HCT116 (cell line): ENCODE measurements around the gene GFER. TPM values are rescaled to one million over a fixed set of nuclear protein-coding genes. Genes with fewer than 3 reads are reported as not detected.

Experiments used
- ATAC-seq: fragments of 200-7000 bp; cut with Tn5 transposase; 2 replicates; pipeline ENCODE4 v1.9.1; 2020; ENCODE audit warnings: mild to moderate bottlenecking, moderate library complexity
- BruUV-seq: library from RNA; stranded (reverse); fragments of 400-500 nt; replicated peaks from 2 replicates; lab custom pipeline; 2021; lab: Mats Ljungman, UMichigan
- CTCF ChIA-PET: fragments of 300-600 bp; sonication (Branson Sonifier 250); formaldehyde crosslinking; loops from one replicate; lab custom pipeline; 2021; ENCODE audit warnings: antibody characterized with exemption; lab: Charles Lee
- POLR2A ChIA-PET: fragments of 300-600, 350-600 bp; sonication (Branson Sonifier 250); formaldehyde crosslinking; loops from one replicate; lab custom pipeline; 2021; ENCODE audit warnings: antibody characterized with exemption; lab: Charles Lee
- RAD21 ChIA-PET, 2 experiments: fragments of 300-600 bp; sonication (Branson Sonifier 250); formaldehyde crosslinking; loops; one replicate each; lab custom pipeline; 2023; ENCODE audit warnings: low total read pairs in 2 of 2; ENCODE audit not compliant: uncharacterized antibody in 2 of 2, unreplicated experiment in 2 of 2, low non-redundant PET in 1 of 2; lab: Charles Lee
- DNase-seq: peaks from one replicate; pipeline ENCODE4 v3.0.0-alpha.2; 2010; ENCODE audit warnings: low read depth, low spot score
- H2AFZ ChIP-seq: fragments of 200-600 bp; shearing (Covaris generic), sonication (generic); 2 replicates; pipeline ENCODE4 v1.6.1; 2017; ENCODE audit warnings: low read depth, mixed run types, mixed read lengths, antibody characterized with exemption, low read length; ENCODE audit not compliant: poor library complexity, severe bottlenecking
- H3K27ac ChIP-seq: 2 replicates; pipeline ENCODE4 v1.5.1; 2012; ENCODE audit warnings: low read depth, low read length
- H3K27me3 ChIP-seq: fragments of 200-600 bp; sonication (generic); 2 replicates; pipeline ENCODE4 v1.6.1; 2016; ENCODE audit warnings: mixed run types, low read length, mixed read lengths; ENCODE audit not compliant: insufficient read depth
- H3K36me3 ChIP-seq, 2 experiments: fragments of 200-500 bp in 1 of 2; fragments of 200-600 bp in 1 of 2; sonication (Bioruptor generic) in 1 of 2; sonication (generic) in 1 of 2; 2 replicates each; pipeline versions ENCODE4 v1.5.1 to v1.6.1; 2014 to 2016; ENCODE audit warnings: low read length in 2 of 2, inconsistent platforms in 1 of 2, mixed read lengths in 1 of 2, mixed run types in 1 of 2; ENCODE audit not compliant: insufficient read depth in 2 of 2, control insufficient read depth in 1 of 2
- H3K4me1 ChIP-seq, 2 experiments: fragments of 200-600 bp in 1 of 2; sonication (generic) in 1 of 2; 2 replicates each; pipeline versions ENCODE4 v1.5.1 to v1.6.1; 2012 to 2017; ENCODE audit warnings: low read length in 2 of 2, inconsistent platforms in 1 of 2, mild to moderate bottlenecking in 1 of 2, mixed read lengths in 1 of 2, mixed run types in 1 of 2, moderate library complexity in 1 of 2; ENCODE audit not compliant: insufficient read depth in 2 of 2, control insufficient read depth in 1 of 2
- H3K4me2 ChIP-seq: fragments of 200-600 bp; sonication (generic); 2 replicates; pipeline ENCODE4 v1.6.1; 2017; ENCODE audit warnings: mixed run types, low read length, mixed read lengths
- H3K4me3 ChIP-seq, 2 experiments: fragments of 200-600 bp in 1 of 2; sonication (generic) in 1 of 2; replicated peaks in 1 of 2; 2 replicates each; pipeline ENCODE4 v1.5.1; 2011 to 2016; ENCODE audit warnings: low read length in 2 of 2, control low read depth in 1 of 2, low read depth in 1 of 2, mild to moderate bottlenecking in 1 of 2, mixed read lengths in 1 of 2, mixed run types in 1 of 2
- H3K79me2 ChIP-seq: fragments of 200-600 bp; sonication (generic); 2 replicates; pipeline ENCODE4 v1.6.1; 2017; ENCODE audit warnings: mild to moderate bottlenecking, mixed run types, low read length, moderate library complexity, mixed read lengths; ENCODE audit not compliant: insufficient read depth
- H3K9ac ChIP-seq: fragments of 200-600 bp; sonication (generic); 2 replicates; pipeline ENCODE4 v1.6.1; 2016; ENCODE audit warnings: low read length, mixed read lengths
- H3K9me2 ChIP-seq: fragments of 200-600 bp; sonication (generic), shearing (Covaris generic); 2 replicates; pipeline ENCODE4 v1.6.1; 2017; ENCODE audit warnings: mixed run types, mild to moderate bottlenecking, moderate library complexity; ENCODE audit not compliant: insufficient read depth
- H3K9me3 ChIP-seq, 2 experiments: fragments of 200-500 bp in 1 of 2; fragments of 200-600 bp in 1 of 2; sonication (Bioruptor generic) in 1 of 2; sonication (generic) in 1 of 2; 2 replicates each; pipeline ENCODE4 v1.6.1; 2014 to 2017; ENCODE audit warnings: low read length in 2 of 2, mixed read lengths in 2 of 2, inconsistent platforms in 1 of 2, low read depth in 1 of 2, mild to moderate bottlenecking in 1 of 2, mixed run types in 1 of 2, moderate library complexity in 1 of 2; ENCODE audit not compliant: control insufficient read depth in 1 of 2, insufficient read depth in 1 of 2
- H4K20me1 ChIP-seq: fragments of 200-600 bp; sonication (generic), shearing (Covaris generic); 2 replicates; pipeline ENCODE4 v1.6.1; 2017; ENCODE audit warnings: mixed run types, mild to moderate bottlenecking, moderate library complexity; ENCODE audit not compliant: insufficient read depth
- ELF1 ChIP-seq: IDR thresholded peaks from 2 replicates; pipeline ENCODE4 v1.6.1; 2012; ENCODE audit warnings: low read depth, borderline replicate concordance
- EZH2phosphoT487 ChIP-seq: fragments of 200-600 bp; IDR thresholded peaks from 2 replicates; pipeline ENCODE4 v1.6.1; 2018; ENCODE audit warnings: antibody characterized with exemption, borderline replicate concordance
- FOSL1 ChIP-seq: IDR thresholded peaks from 2 replicates; pipeline ENCODE4 v1.6.1; 2012; ENCODE audit warnings: low read depth
- MAX ChIP-seq: IDR thresholded peaks from 2 replicates; pipeline ENCODE4 v1.6.1; 2012
- POLR2AphosphoS5 ChIP-seq: IDR thresholded peaks from 2 replicates; pipeline ENCODE4 v1.6.1; 2011; ENCODE audit warnings: mild to moderate bottlenecking, low read depth, low read length, moderate library complexity
- SIN3A ChIP-seq: IDR thresholded peaks from 2 replicates; pipeline ENCODE4 v1.6.1; 2012; ENCODE audit warnings: low read depth
- SRF ChIP-seq: IDR thresholded peaks from 2 replicates; pipeline ENCODE4 v1.6.1; 2012; ENCODE audit warnings: low read depth
- YY1 ChIP-seq: IDR thresholded peaks from 2 replicates; pipeline ENCODE4 v1.6.1; 2011; ENCODE audit warnings: low read length, low read depth, moderate library complexity, mild to moderate bottlenecking; ENCODE audit not compliant: insufficient replicate concordance; ENCODE audit errors: extremely low read depth
- intact Hi-C: fragments of 100-400 bp; cut with micrococcal nuclease; formaldehyde crosslinking; loops from 2 replicates; pipeline ENCODE4 v1.10.0; 2022
- total RNA-seq: library from RNA; stranded (reverse); gene quantifications from one replicate; pipeline ENCODE4 v1.2.1, GENCODE V29; 2021; ENCODE audit not compliant: unreplicated experiment
- TF ChIP-seq, protein P1 (sequence below), 3 experiments: fragments of 200-600 bp in 1 of 3; sonication (generic) in 1 of 3; IDR thresholded peaks in 2 of 3; conservative IDR thresholded peaks in 1 of 3; 2 replicates each; pipeline ENCODE4 v1.5.1; 2012 to 2017; ENCODE audit warnings: low read depth in 2 of 3, low read length in 2 of 3, antibody characterized with exemption in 1 of 3, borderline replicate concordance in 1 of 3, control low read depth in 1 of 3, mild to moderate bottlenecking in 1 of 3, mixed read lengths in 1 of 3, mixed run types in 1 of 3, moderate library complexity in 1 of 3; ENCODE audit not compliant: insufficient read depth in 1 of 3

Gene GFER
- total RNA-seq, 1 experiment from 2014 or later = 47.3 TPM

GRCh38 chr16:2003231-2003826, 19.3 kb downstream of the GFER start:
- CTCF ChIA-PET = interaction anchor here (0.8 to 1.6 kb wide), 10 partner anchors 12 to 141 kb away, joined by 3 to 20 read pairs (median 4); partner anchors contain the start of gene TBL3
- ATAC-seq (no peak), DNase-seq (no peak)
- no peaks in the 10 kb centered on the region for H3K9me3 ChIP-seq
- intact Hi-C loops = loop anchor here (5.0 kb wide), 1 partner anchor 139 kb away; no protein-coding TSS in a partner anchor
- H3K27ac ChIP-seq = peak overlapping the region; percentile 19; the same call in 1 of the 2 replicates
- no peaks in the 10 kb centered on the region for H3K9me2 ChIP-seq
- H3K4me1 ChIP-seq = peaks cover 20 to 45% of the 10 kb centered on the region in 2 experiments
- H3K27me3 ChIP-seq = no peaks in the 10 kb centered on the region
- no peak overlapping the region for H3K4me3 ChIP-seq
- no peak overlapping the region for H3K9ac ChIP-seq
- RAD21 ChIA-PET = interaction anchor here in 1 of 2 experiments (1.0 kb wide), 1 partner anchor 137 kb away, joined by 7 read pairs; no protein-coding TSS in a partner anchor
- H3K4me2 ChIP-seq = peak overlapping the region; percentile 8; the same call in 1 of the 2 replicates
- peaks cover 4% of the 10 kb centered on the region; the same call in 1 of the 2 replicates for H4K20me1 ChIP-seq
- peaks cover 23 to 46% of the 10 kb centered on the region in 2 experiments; a peak in 3 of 4 replicates for H3K36me3 ChIP-seq
- TF ChIP-seq EZH2phosphoT487 = no peak
- no peak for TF ChIP-seq FOSL1
- TF ChIP-seq POLR2AphosphoS5 = no peak
- TF ChIP-seq ELF1 = no peak
- TF ChIP-seq, protein P1, sequence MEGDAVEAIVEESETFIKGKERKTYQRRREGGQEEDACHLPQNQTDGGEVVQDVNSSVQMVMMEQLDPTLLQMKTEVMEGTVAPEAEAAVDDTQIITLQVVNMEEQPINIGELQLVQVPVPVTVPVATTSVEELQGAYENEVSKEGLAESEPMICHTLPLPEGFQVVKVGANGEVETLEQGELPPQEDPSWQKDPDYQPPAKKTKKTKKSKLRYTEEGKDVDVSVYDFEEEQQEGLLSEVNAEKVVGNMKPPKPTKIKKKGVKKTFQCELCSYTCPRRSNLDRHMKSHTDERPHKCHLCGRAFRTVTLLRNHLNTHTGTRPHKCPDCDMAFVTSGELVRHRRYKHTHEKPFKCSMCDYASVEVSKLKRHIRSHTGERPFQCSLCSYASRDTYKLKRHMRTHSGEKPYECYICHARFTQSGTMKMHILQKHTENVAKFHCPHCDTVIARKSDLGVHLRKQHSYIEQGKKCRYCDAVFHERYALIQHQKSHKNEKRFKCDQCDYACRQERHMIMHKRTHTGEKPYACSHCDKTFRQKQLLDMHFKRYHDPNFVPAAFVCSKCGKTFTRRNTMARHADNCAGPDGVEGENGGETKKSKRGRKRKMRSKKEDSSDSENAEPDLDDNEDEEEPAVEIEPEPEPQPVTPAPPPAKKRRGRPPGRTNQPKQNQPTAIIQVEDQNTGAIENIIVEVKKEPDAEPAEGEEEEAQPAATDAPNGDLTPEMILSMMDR (IDR thresholded peaks at IDR 0.05 in 2 of 3, conservative IDR thresholded peaks at IDR 0.05 in 1 of 3; ENCODE audit: borderline replicate concordance in 1 of 3, insufficient read depth in 1 of 3, low read depth in 2 of 3, low read length in 2 of 3) = no peak
- TF ChIP-seq YY1 = no peak
- no peak for TF ChIP-seq MAX
- no peak for TF ChIP-seq SRF
- no peak for TF ChIP-seq SIN3A
- peaks cover 70% of the 10 kb centered on the region for H3K79me2 ChIP-seq
- H2AFZ ChIP-seq = no peak overlapping the region
- BruUV-seq = no TSS peak
- POLR2A ChIA-PET = interaction anchor here (0.8 to 2.6 kb wide), 5 partner anchors 11 to 152 kb away, joined by 3 to 10 read pairs (median 6); partner anchors contain the start of genes RPS2 and TRAF7
